Amygdala (tissue), 56 donors: ENCODE data around the gene RPL10.

Experiments used
- DNase-seq, 56 donors: peaks; one replicate each; lab custom pipeline; 2025; lab: John Stamatoyannopoulos, UW

The RPL10 gene

GRCh38 chrX:154441984-154442707, 44.0 kb downstream of the RPL10 start:
- no peak for DNase-seq

GRCh38 chrX:154443479-154443910, 45.3 kb downstream of the RPL10 start:
- DNase-seq = peak in 1 of 56 donors; percentile 22

DNA sequence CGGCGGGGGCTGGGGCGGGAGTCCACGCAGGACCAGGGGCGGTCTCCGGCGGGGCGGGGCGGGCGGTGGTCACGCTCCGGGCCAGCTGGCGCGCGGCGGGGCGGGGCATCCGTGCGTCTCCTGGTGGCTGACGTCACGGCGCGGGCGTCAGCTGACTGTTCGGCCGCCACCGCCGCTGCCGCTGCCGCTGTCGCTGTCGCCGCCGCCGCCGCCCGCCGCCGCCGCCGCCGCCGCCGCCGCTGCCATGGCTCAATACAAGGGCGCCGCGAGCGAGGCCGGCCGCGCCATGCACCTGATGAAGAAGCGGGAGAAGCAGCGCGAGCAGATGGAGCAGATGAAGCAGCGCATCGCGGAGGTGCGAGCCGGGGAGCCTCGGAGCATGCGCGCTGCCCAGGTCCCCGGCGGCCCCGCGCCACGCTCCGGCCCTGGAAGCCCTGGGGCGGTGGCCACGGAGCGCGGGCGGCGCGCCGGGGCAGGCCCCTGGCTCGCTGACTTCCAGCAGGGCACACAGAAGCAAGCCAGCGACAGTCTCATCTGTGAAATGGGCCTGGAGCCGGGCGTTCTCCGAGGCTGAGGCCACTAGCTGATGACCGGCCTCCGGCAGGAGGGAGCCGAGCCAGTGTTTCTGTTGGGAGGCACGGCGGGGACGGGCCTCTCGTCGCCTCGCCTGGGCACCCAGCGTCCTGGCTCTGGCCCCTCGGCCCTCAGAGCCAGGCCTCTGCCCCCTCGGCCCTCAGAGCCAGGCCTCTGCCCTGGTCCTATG, 46.0 kb downstream of the RPL10 start, which contains the start of gene FAM50A:
Gene FAM50A, plus strand, starts transcription at position 150 of the 763 bp plus-strand sequence. Its CDS starts 95 bp downstream, at position 245.
- DNase-seq = peak in 44 of 56 donors; percentile 12 to 83 (median 54)

- DNase-seq = no peak
Measured at GRCh38 chrX:154444755-154445246, 46.6 kb downstream of the RPL10 start.

DNA sequence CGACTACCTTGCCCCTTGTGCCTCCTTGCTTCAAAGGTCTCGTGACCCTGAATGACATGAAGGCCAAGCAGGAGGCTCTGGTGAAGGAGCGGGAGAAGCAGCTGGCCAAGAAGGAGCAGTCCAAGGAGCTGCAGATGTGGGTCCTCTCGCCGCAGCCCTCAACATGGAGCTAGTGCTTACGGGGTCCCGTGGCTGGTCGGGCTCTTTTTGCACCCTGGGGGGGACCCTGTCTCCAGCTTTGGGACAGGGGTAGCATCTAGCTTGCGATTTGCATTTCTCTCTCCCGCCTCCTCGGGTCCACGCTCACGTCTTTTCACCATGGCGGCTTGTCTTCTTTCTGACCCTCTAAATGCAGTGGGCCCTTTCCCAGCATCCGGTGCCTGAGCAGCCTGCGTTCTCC, 47.6 kb downstream of the RPL10 start:
- DNase-seq = no peak

DNA sequence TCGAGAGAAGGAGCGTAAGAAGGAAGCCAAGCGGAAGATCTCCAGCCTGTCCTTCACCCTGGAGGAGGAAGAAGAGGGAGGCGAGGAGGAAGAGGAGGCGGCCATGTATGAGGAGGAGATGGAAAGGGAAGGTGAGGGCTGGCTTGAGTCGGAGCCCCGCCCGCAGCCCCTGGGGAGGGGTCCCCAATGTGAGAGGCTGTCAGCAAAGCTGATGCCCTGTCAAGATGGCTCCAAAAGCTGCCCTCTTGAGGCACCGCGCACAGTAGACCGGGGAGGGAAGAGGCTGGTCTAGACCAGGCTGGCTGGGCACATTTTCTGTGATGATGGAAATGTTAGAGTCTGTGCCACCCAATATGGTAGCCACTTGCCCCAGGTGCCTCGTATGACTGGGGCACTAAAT, 48.3 kb downstream of the RPL10 start:
- no peak for DNase-seq

DNA sequence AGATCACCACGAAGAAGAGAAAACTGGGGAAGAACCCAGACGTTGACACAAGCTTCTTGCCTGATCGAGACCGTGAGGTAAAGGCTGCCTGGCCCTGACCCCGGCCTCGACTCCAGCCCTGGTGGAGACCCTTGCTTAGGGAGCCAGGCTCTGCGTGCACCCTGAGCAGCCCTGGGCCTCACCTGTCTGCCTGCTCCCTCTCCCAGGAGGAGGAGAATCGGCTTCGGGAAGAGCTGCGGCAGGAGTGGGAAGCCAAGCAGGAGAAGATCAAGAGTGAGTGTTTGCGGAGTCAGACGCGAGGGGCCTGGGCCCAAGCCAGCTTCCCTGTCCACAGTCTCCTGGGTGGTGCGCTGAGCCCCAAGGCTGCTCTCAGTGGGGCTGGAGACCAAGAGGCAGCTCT, 50.3 kb downstream of the RPL10 start:
- no peak for DNase-seq

- DNase-seq = no peak
Measured at GRCh38 chrX:154449618-154450017, 51.4 kb downstream of the RPL10 start.

DNA sequence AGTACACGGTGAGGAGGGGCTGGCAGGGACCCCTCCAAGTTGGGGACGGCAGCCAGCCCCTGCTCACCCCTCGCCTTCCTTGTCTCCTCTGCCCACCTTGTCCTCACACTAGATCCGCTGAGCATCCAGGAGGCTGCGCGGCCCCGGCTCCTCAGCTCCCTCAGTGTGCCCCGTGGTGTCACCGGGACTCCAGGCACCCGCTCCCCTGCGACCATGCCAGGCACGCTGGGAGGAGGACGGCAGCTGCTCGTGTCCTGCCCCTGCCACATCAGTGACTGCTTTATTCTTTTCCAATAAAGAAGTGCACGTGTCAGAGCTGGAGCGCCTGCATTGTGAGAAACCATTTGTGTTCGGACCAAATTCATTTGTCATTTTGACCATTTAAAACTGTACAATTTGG, 52.1 kb downstream of the RPL10 start:
- DNase-seq = peak in 18 of 56 donors; percentile 7 to 52 (median 24)
